ENCODE measurements around the gene PIGU. TPM values are rescaled to one million over a fixed set of nuclear protein-coding genes. Genes with fewer than 3 reads are reported as not detected.

PIGU gene
- total and polyA plus RNA-seq, 2 of the 13 experiments (the other 11 are each of a cell fraction or from before 2014, with no cell fraction given) = 45.5 to 231 TPM

DNA sequence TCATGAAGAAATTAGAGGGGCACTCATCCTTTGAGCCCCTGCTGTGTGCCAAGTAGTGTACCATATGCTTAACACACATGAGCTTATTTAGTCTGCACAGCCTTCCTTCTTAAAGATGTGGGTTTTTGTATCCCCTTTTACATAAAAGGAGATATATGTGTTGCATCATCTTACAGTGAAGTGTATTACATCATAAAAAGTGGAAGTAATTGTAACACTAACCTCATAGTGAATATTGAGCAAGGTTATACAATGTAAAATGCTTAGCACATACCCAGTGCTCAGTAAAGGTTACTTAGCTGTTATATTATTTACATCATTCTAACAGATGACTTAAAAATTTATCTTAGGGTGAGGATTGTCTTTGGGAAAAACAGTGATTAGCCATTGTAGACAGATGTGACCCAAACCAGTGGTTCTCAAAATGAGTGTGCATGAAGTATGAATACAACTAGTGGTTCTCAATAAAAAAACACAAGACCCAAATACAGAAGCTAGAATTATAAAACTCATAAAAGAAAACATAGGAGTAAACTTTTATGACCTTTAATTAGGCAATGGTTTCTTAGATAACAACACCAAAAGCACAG, 3.8 kb upstream of the PIGU start:
- H3K4me2 ChIP-seq (ENCODE audit: low read depth, low read length) = no peak overlapping the region
- ChIA-PET POLR2A (interaction anchor here (1.5 to 3.6 kb wide), 3 partner anchors 22 to 27 kb away, joined by 3 to 17 read pairs (median 6); partner anchors contain the start of gene TP53INP2), CTCF (ENCODE audit: low intra/inter-chr PET ratio, low total read pairs) (no interaction called here)
- BruUV-seq (replicated peaks) = no TSS peak
- in situ Hi-C loops (cut with HindIII; ENCODE audit: extremely low pct_ligation_motif_present, low pct_unique_long_range_greater_than_20kb) (no loop called here), intact Hi-C loops (cut with micrococcal nuclease; ENCODE audit: unreplicated experiment) (no loop called here)
- H3K27me3 ChIP-seq (ENCODE audit: control insufficient read depth in 1 of 2, insufficient read depth in 2 of 2, low read length in 2 of 2) = peaks cover 0 to 4% of the 10 kb centered on the region in 2 experiments; a peak in 1 of 5 replicates
- no peak overlapping the region for H2AFZ ChIP-seq (ENCODE audit: low read length)
- no peak for ATAC-seq
- no peak for DNase-seq (ENCODE audit: low spot score)
- H3K79me2 ChIP-seq (ENCODE audit: insufficient read depth, low read length) = peaks cover 8% of the 10 kb centered on the region
- H3K36me3 ChIP-seq (replicated peaks in 1 of 2; ENCODE audit: control insufficient read depth in 1 of 2, insufficient read depth in 2 of 2, low read length in 2 of 2) = no peaks in the 10 kb centered on the region
- H3K4me3 ChIP-seq (replicated peaks in 1 of 3; ENCODE audit: insufficient read depth in 1 of 3, low read depth in 2 of 3, low read length in 3 of 3) = no peak overlapping the region
- H3K9ac ChIP-seq (ENCODE audit: insufficient read depth, low read depth, low read length) = no peak overlapping the region
- peaks cover 23% of the 10 kb centered on the region for H3K4me1 ChIP-seq (ENCODE audit: insufficient read depth, low read length)
- no peak for FAIRE-seq
- no peak overlapping the region for H3K27ac ChIP-seq (ENCODE audit: extremely low read length, insufficient read depth, low read length)
- peaks cover 3% of the 10 kb centered on the region; the same call in 1 of the 2 replicates for H4K20me1 ChIP-seq (ENCODE audit: insufficient read depth, low read length)
- peak; percentile 88 for TF ChIP-seq CEBPG (CRISPR knock-in tag; IDR thresholded peaks at IDR 0.05)
- TF ChIP-seq CEBPB (IDR thresholded peaks at IDR 0.05; ENCODE audit: borderline replicate concordance, low read depth, low read length) = peak; percentile 96
- peak; percentile 94 for TF ChIP-seq ZNF205 (CRISPR knock-in tag; IDR thresholded peaks at IDR 0.05)
- peak; percentile 22; the same call in 1 of the 2 replicates for TF ChIP-seq CREB1 (IDR thresholded peaks at IDR 0.05)
- TF ChIP-seq CREB1 (CRISPR knock-in tag; IDR thresholded peaks at IDR 0.05) = peak; percentile 25; the same call in 1 of the 2 replicates
- TF ChIP-seq ZBTB21 (CRISPR knock-in tag; IDR thresholded peaks at IDR 0.05) = peak; percentile 53; the same call in 1 of the 2 replicates
- no peak for TF ChIP-seq MEIS1 (CRISPR knock-in tag; IDR thresholded peaks at IDR 0.05; ENCODE audit: borderline replicate concordance)
- TF ChIP-seq, protein P1, sequence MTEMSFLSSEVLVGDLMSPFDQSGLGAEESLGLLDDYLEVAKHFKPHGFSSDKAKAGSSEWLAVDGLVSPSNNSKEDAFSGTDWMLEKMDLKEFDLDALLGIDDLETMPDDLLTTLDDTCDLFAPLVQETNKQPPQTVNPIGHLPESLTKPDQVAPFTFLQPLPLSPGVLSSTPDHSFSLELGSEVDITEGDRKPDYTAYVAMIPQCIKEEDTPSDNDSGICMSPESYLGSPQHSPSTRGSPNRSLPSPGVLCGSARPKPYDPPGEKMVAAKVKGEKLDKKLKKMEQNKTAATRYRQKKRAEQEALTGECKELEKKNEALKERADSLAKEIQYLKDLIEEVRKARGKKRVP (CRISPR knock-in tag; IDR thresholded peaks at IDR 0.05) = peak; percentile 89 to 96; a peak in 3 of 4 replicates
- TF ChIP-seq GATAD1 (CRISPR knock-in tag; IDR thresholded peaks at IDR 0.05) = no peak
- peak; percentile 93 for TF ChIP-seq ATF7 (IDR thresholded peaks at IDR 0.05)
- no peak for TF ChIP-seq ATF7 (CRISPR knock-in tag; IDR thresholded peaks at IDR 0.05)
- peak; percentile 59; the same call in 1 of the 2 replicates for TF ChIP-seq GATAD2A (CRISPR knock-in tag; IDR thresholded peaks at IDR 0.05)
- H3K9me3 ChIP-seq (ENCODE audit: low read length) = no peaks in the 10 kb centered on the region
